GM19372 (cell line): ENCODE measurements around the gene SETBP1.

ENCODE experiments used
- ATAC-seq: cut with Tn5 transposase; IDR thresholded peaks from one replicate; pipeline ENCODE4 v1.9.1; 2021; ENCODE audit warnings: mild to moderate bottlenecking, low read depth, moderate library complexity; ENCODE audit not compliant: unreplicated experiment

The SETBP1 gene

GRCh38 chr18:44834867-44835469 is 154.3 kb downstream of the SETBP1 start:
- no peak for ATAC-seq

- no peak for ATAC-seq
Measured at GRCh38 chr18:44835703-44836102, 155.0 kb downstream of the SETBP1 start.

DNA sequence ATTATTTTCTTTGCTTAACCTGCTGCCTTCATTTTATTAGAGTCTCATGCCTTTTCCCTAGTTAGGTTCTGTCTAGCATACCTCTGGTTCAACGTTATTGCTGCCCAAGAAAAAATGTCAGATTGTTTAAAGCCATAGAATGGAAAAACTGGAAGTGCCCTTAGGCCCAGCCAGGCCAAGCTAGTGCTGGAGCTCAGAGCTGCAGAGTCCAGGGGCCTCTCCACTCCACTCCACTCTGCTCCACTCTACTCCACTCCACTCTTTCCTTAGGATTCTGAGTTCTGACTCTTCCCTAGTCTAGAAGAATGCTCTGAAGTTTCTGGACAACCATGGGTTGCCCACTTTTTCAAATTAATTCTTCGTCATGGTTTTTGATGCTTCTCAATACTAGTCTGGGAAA is 155.6 kb downstream of the SETBP1 start:
- ATAC-seq, result no peak

- no peak for ATAC-seq
Measured at GRCh38 chr18:44837482-44838180, 156.9 kb downstream of the SETBP1 start.

- ATAC-seq, result peak; percentile 93
Measured at GRCh38 chr18:44838971-44839666, 158.4 kb downstream of the SETBP1 start.

GRCh38 chr18:44840058-44840790 is 159.5 kb downstream of the SETBP1 start:
- no peak for ATAC-seq

DNA sequence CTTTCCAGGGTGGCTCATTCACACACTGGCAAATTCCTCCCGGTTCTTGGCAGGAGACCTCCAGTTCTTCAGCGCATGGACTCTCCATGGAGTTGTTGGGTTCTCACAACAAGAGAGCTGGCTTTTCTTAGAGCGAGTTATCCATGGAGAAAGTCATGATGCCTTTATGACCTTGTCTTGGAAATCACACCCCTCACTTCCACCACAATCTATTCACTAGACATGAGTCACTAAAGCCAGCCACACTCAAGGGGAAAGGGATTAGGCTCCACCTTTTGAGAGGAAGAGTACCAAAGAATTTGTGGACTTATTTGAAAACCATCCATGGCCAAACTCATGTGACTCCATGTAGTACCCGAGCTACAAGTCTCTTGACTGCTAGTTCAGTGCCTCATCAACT is 160.5 kb downstream of the SETBP1 start:
- ATAC-seq, result no peak

- ATAC-seq, result no peak
Measured at GRCh38 chr18:44841752-44842587, 161.3 kb downstream of the SETBP1 start.

DNA sequence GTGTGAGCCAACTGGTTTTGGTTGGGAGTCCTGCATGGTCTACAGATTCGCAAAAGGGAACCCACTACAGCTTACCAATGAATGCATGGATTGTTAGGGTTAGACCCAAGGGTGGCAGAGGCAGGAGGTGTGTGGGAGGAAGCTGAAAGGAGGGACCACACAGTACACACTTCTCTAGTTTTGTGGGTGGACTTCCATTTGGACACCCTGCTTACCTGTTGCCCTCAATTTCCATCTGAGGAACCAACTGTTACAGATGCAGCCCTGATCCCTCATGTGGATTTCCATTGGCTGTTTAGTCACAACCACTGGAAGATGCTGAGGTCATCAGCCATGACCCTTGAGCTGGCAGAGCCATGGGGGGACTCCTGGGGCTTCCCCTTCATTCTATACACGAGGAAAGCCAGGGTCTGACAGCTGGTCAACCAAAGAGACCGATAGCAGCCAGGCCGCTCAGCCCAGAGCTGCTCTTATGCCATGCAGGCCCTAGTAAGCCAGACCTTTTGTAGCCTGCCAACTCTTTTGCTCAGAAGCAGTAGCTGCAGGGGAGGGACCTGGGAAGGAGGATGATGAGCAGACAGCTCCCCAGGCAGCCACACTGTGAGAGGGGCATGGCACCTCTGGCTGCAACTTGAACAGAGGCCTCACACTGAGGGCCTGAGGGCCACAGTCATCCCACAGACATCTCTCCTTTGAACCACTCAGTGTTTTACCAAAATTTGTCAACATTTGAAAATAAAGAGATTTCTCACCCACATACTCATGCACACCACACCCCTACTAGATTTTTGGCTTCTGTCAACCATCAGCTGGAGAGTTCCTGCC is 162.1 kb downstream of the SETBP1 start:
- ATAC-seq, result no peak

DNA sequence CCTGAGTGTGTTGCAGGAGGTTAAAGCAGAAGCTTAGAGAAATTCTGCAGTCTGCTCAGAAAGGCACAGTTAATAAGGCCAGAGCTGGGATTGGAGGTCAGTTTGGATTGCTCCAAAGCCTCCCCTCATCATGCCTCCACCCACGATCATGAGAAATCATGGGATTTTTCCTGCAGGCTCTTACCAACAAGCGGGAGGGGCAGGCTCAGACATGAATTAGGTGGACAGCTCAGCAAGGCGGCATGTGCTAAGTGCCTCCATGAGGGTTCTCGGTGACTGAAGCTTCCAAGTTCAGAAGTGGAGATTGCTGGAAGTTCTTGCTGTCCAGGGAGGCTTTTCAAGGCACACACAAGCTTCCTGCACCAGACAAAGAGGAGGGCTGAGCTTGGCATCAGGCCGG is 163.8 kb downstream of the SETBP1 start:
- ATAC-seq, result no peak

DNA sequence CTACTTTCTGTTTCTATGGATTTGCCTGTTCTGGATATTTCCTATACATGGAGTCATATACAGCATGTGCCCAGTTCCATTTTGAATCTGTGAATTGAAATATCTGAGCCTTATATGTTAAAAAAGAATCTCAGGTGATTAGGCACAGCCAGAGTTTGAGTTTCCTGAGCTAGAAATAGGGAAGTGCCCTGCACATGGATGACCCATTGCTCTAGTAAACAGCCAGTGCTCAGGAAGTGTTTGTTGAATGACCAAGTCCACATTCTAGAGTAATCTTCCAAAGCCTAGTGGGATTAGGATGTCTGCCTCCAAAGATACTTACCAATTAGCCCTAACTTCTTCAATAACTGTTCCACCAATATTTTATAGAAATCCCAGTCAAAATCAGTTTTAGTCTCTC is 165.8 kb downstream of the SETBP1 start:
- ATAC-seq, result no peak

GRCh38 chr18:44848644-44849335 is 168.1 kb downstream of the SETBP1 start:
- ATAC-seq, result no peak

DNA sequence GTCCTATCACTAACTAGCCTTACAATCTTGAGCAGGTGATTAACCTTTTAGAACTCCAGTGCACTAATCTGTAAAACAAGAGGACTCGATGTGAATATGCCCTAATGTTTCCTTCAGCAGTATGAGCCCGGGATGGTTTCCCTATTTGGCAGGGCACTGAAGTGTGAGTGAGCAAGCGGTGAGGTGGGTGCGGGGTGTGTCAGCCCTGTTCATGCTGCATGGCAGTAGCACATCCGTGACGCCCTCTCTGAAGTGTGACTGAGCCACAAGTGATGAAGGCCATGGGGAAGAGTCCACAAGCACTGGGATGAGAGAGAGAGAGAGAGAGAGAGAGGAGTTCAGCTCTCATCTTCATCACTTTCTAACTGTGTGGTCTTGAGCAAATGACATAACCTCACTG is 168.7 kb downstream of the SETBP1 start:
- no peak for ATAC-seq

DNA sequence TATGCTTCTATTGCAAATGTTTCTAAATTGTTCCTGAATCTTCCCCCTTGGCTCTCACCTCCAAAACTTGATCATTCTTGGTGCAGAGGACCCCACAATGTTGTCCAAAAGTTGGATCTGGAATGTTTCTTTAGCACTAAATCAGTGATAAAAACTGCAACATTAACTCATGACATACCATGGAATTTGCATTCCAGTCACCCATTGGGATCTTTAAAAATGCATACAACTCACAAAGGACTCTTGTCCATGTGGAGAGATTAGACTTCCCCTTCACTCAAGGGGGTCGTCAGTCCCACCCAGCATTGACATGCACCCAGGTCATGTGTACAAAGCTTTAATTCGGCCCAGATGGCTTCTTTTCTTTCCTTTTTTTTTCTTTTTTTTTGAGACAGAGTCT is 169.3 kb downstream of the SETBP1 start:
- ATAC-seq, result no peak

- no peak for ATAC-seq
Measured at GRCh38 chr18:44851856-44852621, 171.4 kb downstream of the SETBP1 start.

- ATAC-seq, result no peak
Measured at GRCh38 chr18:44852818-44853217, 172.1 kb downstream of the SETBP1 start.

DNA sequence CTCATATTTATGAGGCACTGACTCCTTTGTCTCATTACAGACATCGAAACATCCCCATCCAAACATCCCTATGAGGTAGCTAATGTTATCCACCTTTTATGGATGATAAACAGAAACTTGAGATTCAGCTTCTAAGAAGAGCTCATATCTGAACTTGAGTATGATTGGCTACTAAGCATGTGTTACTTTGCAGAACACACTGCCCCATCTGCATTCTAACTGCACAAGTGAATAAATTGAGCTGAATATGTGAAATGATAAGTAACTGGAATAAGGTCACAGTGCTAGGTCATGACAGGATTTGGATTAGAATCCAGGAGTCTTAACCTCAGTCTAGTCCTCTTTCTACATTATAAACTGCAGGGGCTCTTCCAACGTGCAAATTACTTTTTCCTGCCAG is 172.7 kb downstream of the SETBP1 start:
- ATAC-seq, result no peak

DNA sequence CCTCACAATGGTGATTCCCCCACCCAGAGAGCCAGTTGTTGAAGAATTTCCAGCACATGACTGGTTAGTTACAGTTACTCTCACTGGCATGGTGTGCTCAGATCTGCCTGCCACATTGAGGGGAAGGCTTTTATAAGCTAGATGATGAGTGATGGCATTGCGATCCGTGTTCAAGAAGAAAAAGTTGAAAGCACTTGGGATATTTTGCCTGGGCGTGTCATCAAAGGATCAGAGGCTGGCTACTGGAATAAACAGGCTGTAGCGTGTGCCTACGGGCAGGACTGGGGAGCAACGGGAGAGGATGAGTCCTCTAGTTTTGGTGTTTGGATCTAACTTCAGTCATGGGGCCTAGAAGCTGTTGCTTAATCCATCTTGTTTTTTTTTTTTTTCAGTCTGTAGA is 175.0 kb downstream of the SETBP1 start:
- ATAC-seq, result no peak
